ENCODE data around the gene BANK1.

Gene BANK1

GRCh38 chr4:101813604-101814003 lies 23.1 kb downstream of the BANK1 start:
- DNase-seq (ENCODE audit: low read depth in 3 of 3) = no peak

GRCh38 chr4:101818362-101818761 lies 27.8 kb downstream of the BANK1 start:
- DNase-seq (ENCODE audit: low read depth in 3 of 3) = no peak

- no peak for DNase-seq (ENCODE audit: low read depth in 3 of 3)
Measured at GRCh38 chr4:101823864-101824263, 33.3 kb downstream of the BANK1 start.

- DNase-seq (ENCODE audit: low read depth in 3 of 3) = no peak
Measured at GRCh38 chr4:101824500-101824899, 34.0 kb downstream of the BANK1 start.

GRCh38 chr4:101825953-101826352 lies 35.4 kb downstream of the BANK1 start:
- no peak for DNase-seq (ENCODE audit: low read depth in 3 of 3)

GRCh38 chr4:101831816-101832215 lies 41.3 kb downstream of the BANK1 start:
- DNase-seq (ENCODE audit: low read depth in 3 of 3) = no peak

GRCh38 chr4:101833480-101833879 lies 43.0 kb downstream of the BANK1 start:
- no peak for DNase-seq (ENCODE audit: low read depth in 3 of 3)

- DNase-seq (ENCODE audit: low read depth in 3 of 3) = no peak
Measured at GRCh38 chr4:101835121-101835904, 44.8 kb downstream of the BANK1 start.

GRCh38 chr4:101843054-101843453 lies 52.5 kb downstream of the BANK1 start:
- DNase-seq (ENCODE audit: low read depth in 3 of 3) = no peak

GRCh38 chr4:101846550-101846949 lies 56.0 kb downstream of the BANK1 start:
- no peak for DNase-seq (ENCODE audit: low read depth in 3 of 3)

GRCh38 chr4:101850698-101851097 lies 60.2 kb downstream of the BANK1 start:
- DNase-seq (ENCODE audit: low read depth in 3 of 3) = no peak

GRCh38 chr4:101851672-101852071 lies 61.1 kb downstream of the BANK1 start:
- DNase-seq (ENCODE audit: low read depth in 3 of 3) = no peak

GRCh38 chr4:101853028-101853427 lies 62.5 kb downstream of the BANK1 start:
- no peak for DNase-seq (ENCODE audit: low read depth in 3 of 3)

GRCh38 chr4:101853691-101854090 lies 63.2 kb downstream of the BANK1 start:
- no peak for DNase-seq (ENCODE audit: low read depth in 3 of 3)

GRCh38 chr4:101855239-101855638 lies 64.7 kb downstream of the BANK1 start:
- no peak for DNase-seq (ENCODE audit: low read depth in 3 of 3)

GRCh38 chr4:101856149-101856548 lies 65.6 kb downstream of the BANK1 start:
- no peak for DNase-seq (ENCODE audit: low read depth in 3 of 3)

- no peak for DNase-seq (ENCODE audit: low read depth in 3 of 3)
Measured at GRCh38 chr4:101857176-101857575, 66.6 kb downstream of the BANK1 start.

GRCh38 chr4:101858641-101859040 lies 68.1 kb downstream of the BANK1 start:
- no peak for DNase-seq (ENCODE audit: low read depth in 3 of 3)

- DNase-seq (ENCODE audit: low read depth in 3 of 3) = no peak
Measured at GRCh38 chr4:101862595-101862994, 72.1 kb downstream of the BANK1 start.

GRCh38 chr4:101864660-101865059 lies 74.1 kb downstream of the BANK1 start:
- DNase-seq (ENCODE audit: low read depth in 3 of 3) = no peak

GRCh38 chr4:101865501-101866062 lies 75.1 kb downstream of the BANK1 start:
- DNase-seq (ENCODE audit: low read depth in 3 of 3) = no peak

- DNase-seq (ENCODE audit: low read depth in 3 of 3) = no peak
Measured at GRCh38 chr4:101870874-101871273, 80.3 kb downstream of the BANK1 start.

- DNase-seq (ENCODE audit: low read depth in 3 of 3) = no peak
Measured at GRCh38 chr4:101871962-101872676, 81.6 kb downstream of the BANK1 start.

Data from stimulated activated CD4-positive, alpha-beta T cell treated with anti-CD3 and anti-CD28 coated beads, TNF-alpha, amount 100 ng/mL, for 24 hours (primary cell).